Measurements from ENCODE around the gene RXFP4. TPM values are rescaled to one million over a fixed set of nuclear protein-coding genes. Genes with fewer than 3 reads are reported as not detected.

RXFP4 gene
- total and polyA plus RNA-seq, 2 donors from 2014 or later: 0.32 TPM; not detected in 1

GRCh38 chr1:155970531-155971167 is 29.2 kb downstream of the RXFP4 start:
- intact Hi-C loops (cut with DNase I): no loop called here
- DNase-seq: peak in 1 of 5 donors; percentile 89
- Histone ChIP-seq H3K9ac (ENCODE audit: low read length in 3 of 3) (no peak overlapping the region), H3K4me3 (ENCODE audit: low read length in 3 of 3) (no peak overlapping the region), H3K9me3 (ENCODE audit: control insufficient read depth in 2 of 3, insufficient read depth in 1 of 3, low read length in 3 of 3) (no peaks in the 10 kb centered on the region), H3K4me1 (ENCODE audit: control insufficient read depth in 2 of 3, insufficient read depth in 2 of 3, low read depth in 1 of 3, low read length in 3 of 3) (peaks cover 8 to 55% (median 19%) of the 10 kb centered on the region in 3 donors), H3K36me3 (ENCODE audit: control insufficient read depth in 2 of 3, insufficient read depth in 3 of 3, low read length in 3 of 3) (peaks cover 0 to under 1% (median 0%) of the 10 kb centered on the region in 3 donors), H3K27ac (ENCODE audit: low read depth in 2 of 2, low read length in 2 of 2) (peak overlapping the region in 1 of 2 donors; percentile 35), H3K27me3 (ENCODE audit: control insufficient read depth, insufficient read depth, low read length) (no peaks in the 10 kb centered on the region)
- FAIRE-seq: no peak
- TF ChIP-seq CTCF (IDR thresholded peaks at IDR 0.05; ENCODE audit: borderline replicate concordance, extremely low read depth, insufficient read depth): no peak

GRCh38 chr1:155971910-155972809 is 30.7 kb downstream of the RXFP4 start:
- Histone ChIP-seq H3K27ac (ENCODE audit: low read depth in 2 of 2, low read length in 2 of 2) (no peak overlapping the region), H3K9ac (ENCODE audit: low read length in 3 of 3) (no peak overlapping the region), H3K36me3 (ENCODE audit: control insufficient read depth in 2 of 3, insufficient read depth in 3 of 3, low read length in 3 of 3) (no peaks in the 10 kb centered on the region), H3K4me1 (ENCODE audit: control insufficient read depth in 2 of 3, insufficient read depth in 2 of 3, low read depth in 1 of 3, low read length in 3 of 3) (peaks cover 8 to 57% (median 20%) of the 10 kb centered on the region in 3 donors), H3K9me3 (ENCODE audit: control insufficient read depth in 2 of 3, insufficient read depth in 1 of 3, low read length in 3 of 3) (no peaks in the 10 kb centered on the region), H3K27me3 (ENCODE audit: control insufficient read depth, insufficient read depth, low read length) (no peaks in the 10 kb centered on the region), H3K4me3 (ENCODE audit: low read length in 3 of 3) (no peak overlapping the region)
- intact Hi-C loops (cut with DNase I): no loop called here
- no peak for TF ChIP-seq CTCF (IDR thresholded peaks at IDR 0.05; ENCODE audit: borderline replicate concordance, extremely low read depth, insufficient read depth)
- FAIRE-seq (no peak), DNase-seq (no peak)

- FAIRE-seq (no peak), DNase-seq (no peak)
- TF ChIP-seq CTCF (IDR thresholded peaks at IDR 0.05; ENCODE audit: borderline replicate concordance, extremely low read depth, insufficient read depth): no peak
- intact Hi-C loops (cut with DNase I): no loop called here
- no peak overlapping the region for H3K4me3 ChIP-seq (ENCODE audit: low read length in 3 of 3)
- no peaks in the 10 kb centered on the region for H3K36me3 ChIP-seq (ENCODE audit: control insufficient read depth in 2 of 3, insufficient read depth in 3 of 3, low read length in 3 of 3)
- H3K27ac ChIP-seq (ENCODE audit: low read depth in 2 of 2, low read length in 2 of 2): no peak overlapping the region
- H3K9ac ChIP-seq (ENCODE audit: low read length in 3 of 3): no peak overlapping the region
- H3K4me1 ChIP-seq (ENCODE audit: control insufficient read depth in 2 of 3, insufficient read depth in 2 of 3, low read depth in 1 of 3, low read length in 3 of 3): peaks cover 2 to 47% (median 7%) of the 10 kb centered on the region in 3 donors
- no peaks in the 10 kb centered on the region for H3K27me3 ChIP-seq (ENCODE audit: control insufficient read depth, insufficient read depth, low read length)
- no peaks in the 10 kb centered on the region for H3K9me3 ChIP-seq (ENCODE audit: control insufficient read depth in 2 of 3, insufficient read depth in 1 of 3, low read length in 3 of 3)
Measured at GRCh38 chr1:155973723-155974122, 32.3 kb downstream of the RXFP4 start.
